GM21515 (cell line): ENCODE measurements around the gene EOGT.

Experiments
- ATAC-seq: cut with Tn5 transposase; IDR thresholded peaks from one replicate; pipeline ENCODE4 v1.9.1; 2021; ENCODE audit not compliant: unreplicated experiment

Gene EOGT

DNA sequence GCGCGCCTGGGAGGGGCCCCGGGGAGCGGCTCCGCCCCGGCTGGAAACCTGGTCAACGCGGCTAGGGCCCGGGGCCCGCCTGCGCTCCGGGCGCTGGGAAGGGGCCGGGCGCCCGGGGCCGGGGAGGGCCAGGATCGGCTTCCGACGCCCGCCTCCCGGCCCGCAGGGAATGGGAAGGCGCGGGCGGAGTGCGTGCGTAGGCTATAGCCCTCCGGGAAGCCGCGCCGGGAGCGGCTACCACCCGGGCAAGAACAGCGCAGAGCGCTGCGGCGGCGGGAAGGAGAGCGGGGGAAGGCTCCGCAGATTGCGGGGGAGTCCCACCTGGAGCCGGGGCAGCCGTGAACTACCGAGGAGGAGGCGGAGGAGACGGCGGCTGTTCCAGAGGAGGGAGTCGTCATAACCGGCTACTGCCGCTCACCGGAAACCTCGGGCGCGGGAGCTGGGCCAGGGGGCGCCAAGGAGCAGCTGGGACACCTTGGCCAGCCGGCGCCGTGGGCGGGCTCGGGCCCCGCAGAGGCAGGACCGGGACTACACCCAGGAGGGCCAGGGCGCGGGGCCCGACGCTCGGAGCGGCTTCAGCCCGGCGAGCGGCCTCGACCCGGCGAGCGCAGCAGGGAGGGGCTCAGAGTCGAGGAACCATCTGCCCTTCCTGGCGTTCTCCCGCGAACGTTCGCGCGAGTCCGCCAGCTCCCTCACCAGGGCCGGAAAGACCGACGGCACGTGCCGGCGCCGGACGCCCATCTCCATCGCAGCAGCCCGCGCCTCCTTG is at the start of gene EOGT:
Gene EOGT, minus strand, starts transcription at position 432 of the 769 bp plus-strand sequence. CDS start 3,838 bp downstream, outside the sequence.
- ATAC-seq: peak; percentile 80

DNA sequence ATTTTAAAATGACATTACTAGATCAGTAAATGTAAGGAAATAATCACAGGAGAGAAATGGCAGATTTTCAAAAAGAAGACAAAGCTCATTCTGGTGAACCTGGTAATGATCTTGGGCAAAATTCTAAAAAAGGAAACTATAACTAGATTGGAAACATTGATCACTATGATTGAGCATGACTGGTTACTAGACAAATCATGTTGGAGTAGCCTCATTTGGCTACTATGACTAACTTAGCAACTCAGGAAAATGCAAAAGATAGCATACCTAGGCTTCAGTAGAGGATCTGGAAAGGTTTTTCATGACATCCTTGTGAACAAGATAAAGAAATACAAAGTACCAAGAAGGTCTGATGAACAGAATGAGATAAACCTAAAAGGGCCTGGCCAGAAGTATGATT is 46.2 kb upstream of the EOGT start:
- no peak for ATAC-seq

DNA sequence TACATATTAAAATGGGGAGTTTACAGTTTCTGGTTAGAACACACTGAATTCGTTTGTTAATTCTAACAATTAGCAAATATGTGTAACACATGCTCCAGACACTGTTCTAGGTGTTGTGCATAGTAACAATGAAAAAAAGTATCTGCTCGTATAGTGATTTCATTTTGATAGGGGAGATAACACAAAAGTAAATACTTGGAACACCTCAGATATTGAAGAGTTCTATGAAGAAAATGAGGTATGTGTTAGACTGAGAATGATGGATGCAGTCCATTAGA is 45.4 kb upstream of the EOGT start:
- ATAC-seq: no peak

DNA sequence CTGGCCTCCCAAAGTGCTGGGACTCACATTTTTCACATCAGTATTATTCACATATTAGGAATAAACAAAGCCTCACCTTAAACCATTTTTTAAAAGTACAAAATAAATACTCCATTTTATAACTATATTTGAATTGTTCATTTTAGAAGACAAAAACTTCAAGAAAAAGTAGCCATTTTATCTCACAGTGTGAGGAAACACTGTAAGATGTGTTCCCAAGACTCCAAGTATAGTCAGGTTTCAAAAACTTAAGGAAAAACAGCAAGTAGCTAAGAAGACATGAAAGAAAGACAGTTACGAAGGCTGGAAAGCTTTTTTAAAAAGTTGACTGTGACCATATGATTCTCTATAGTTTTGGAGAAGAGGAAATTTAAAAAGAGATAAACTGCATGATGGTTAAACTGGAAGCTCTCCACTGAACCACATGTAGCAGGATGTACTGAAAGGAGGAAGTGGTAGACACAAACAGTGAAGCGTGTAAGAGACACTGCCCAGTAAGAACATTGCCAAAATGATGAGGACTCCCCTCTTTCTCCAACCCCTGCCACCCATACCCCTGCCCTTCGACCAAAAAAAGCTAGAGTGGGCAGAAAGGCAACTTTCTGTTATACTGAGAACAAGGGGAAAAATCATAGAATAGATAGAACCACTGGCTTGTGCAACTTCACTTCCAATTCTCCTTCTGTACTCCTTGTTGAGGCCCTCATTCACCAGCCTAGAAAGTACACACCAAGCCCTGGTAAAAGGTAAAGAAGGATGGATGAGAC is 44.9 kb upstream of the EOGT start:
- ATAC-seq: peak; percentile 91

DNA sequence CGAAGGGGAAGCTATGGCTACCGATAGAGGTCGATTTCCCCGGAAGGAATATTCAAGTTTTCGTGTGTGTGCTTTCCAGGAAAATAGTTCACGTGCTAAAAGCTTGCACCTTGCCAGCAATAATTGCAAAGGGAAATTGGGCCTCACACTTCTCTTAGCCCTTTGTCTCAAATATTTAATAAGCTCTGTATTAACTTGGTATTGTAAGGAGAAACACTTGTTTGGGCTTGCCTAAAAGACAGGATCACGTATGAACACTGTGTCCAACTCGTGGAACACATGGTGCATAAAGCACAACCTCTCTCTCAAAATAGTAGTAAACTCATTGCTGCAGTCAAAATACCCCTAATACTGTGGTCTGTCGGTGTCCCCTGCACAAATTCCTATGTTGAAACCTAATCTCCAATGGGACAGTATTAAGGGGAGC is 39.0 kb upstream of the EOGT start:
- peak; percentile 2 for ATAC-seq

DNA sequence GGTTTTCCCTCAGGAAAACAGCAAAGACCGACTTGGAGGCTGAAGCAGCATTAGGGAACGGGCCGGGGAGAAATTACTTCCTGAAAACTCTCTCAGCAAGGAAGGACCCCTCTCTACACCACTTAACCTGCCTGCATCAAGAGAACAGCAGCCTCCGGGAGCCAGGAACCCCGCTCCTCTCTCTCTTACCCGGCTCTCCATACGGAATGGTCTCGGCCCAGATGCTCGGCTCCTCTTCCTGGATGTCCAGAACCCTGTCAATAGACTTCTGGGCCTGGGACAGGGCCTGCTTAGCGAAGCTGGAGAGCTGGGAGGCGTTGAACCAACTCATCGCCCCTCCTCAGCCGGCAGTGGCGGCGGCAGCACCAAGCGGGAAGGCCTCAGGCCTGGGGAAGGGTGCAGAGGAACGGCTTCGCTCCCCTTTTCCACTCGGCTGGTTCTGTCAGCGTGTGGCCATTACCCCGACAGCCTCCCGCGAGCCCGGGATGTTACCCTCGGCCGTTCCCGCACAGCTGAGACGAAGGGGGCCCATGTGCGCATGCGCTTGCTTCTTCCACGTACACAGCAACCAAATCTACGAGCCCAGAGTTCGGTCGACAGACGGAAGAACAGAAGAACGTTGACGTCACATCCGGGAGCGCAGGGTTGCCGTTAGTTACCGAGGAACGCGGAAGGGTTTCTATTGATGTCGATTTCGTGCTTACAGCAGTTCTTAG is 38.4 kb upstream of the EOGT start, which contains the start of gene TMF1:
Gene TMF1, minus strand, starts transcription at position 578 of the 716 bp plus-strand sequence. Its CDS starts 247 bp downstream, at position 331.
- peak; percentile 97 for ATAC-seq

DNA sequence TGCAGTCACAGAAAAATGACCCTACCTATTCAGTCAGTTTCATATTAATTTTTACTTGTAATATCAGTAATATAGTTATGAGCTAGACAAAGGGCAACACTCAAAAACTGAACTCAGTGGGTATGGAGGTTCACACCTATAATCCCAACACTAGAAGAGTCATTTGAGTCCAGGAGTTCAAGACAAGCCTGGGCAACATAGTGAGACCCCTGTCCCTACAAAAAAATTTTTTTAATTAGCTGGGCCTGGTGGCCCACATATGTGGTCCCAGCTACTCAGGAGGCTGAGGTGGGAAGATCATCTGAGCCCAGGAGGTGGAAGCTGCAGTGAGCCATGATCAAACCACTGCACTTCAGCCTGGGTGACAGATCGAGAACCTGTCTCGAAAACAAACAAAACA is 35.5 kb upstream of the EOGT start:
- no peak for ATAC-seq

DNA sequence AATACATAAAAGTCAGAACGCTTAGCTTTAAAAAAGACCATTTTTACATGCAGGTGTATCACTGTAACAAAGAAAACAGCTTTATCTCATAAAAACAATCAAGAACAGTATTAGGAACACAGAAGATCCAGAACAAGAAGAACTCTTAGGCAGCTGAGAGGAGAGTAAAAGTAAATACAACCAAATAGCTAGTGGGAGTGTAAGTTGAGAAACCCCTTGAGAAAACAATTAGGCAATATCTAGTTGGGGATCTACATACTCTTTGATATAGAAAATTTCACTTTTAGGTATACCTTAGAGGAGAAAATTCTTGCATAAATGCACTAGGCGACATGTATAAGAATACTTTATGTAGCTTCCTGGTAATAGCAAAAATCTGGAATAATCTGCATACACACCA is 31.1 kb upstream of the EOGT start:
- no peak for ATAC-seq

DNA sequence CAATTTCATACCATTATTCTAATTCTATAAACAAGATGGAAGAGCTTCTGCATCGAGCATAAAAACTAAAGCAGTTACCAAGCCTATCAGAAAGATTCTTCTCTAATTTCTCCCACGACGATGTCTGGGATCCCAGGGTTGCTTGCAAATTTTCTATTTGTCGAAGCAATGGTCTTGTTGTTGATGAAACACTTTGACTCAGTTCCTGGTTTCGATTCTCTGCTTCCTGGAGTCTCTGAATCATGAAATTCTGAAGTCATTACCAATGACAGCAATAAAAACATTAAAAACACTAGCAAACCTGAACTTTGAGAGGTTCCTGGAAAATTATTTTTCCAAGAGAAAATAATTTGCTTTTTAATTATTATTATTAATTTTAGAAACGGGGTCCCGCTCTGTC is 20.0 kb upstream of the EOGT start:
- no peak for ATAC-seq

DNA sequence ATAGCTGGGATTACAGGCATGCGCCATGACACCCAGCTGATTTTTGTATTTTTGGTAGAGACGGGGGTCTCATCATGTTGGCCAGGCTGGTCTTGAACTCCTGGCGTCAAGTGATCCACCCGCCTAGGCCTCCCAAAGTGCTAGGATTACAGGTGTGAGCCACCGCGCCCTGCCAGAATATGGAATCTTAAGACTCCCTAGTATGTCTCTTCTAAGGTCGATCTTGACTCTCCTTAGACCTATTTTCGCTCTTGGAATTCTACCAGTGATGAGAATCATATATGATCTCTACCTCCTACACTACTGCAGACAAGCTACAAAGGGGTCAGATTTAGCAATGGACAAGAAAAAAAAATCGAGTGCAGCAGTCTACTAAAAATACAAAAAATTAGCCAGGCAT is 19.3 kb upstream of the EOGT start:
- ATAC-seq: no peak

DNA sequence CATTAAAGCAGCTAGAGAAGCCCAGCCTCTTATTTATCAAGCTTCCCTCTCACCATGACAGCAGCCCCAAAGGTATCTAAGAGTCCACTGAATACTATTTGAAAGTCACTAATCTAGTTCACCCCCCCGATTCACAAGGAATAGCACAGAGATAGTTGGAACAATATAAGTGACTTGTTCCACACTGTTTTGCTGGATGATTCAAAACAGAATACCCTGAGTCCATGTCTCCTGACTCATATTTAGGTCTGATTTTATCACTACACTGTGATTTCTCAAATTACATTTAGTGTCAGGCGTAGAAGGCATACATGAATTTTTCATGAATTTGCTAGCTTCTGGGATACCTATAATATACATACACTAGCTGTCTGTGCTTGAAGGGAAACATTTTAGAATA is 18.7 kb upstream of the EOGT start:
- no peak for ATAC-seq

DNA sequence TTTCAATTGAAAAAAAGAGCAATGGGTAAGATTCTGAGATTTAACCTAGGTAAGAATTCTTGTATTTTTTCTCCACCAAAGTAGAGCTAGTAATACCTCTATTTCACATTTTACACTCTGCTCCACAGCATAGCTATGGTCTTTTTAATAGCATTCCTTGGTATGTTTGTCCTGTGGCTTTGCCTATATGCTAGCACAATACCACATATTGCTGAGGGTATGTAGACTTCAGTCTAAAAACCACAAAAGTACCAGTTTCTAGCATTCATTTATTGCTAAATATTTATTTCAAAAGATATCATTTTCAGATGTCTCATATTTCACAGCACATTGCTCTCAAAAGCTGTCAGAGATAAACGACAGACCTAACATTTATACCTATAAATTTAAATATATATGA is 18.2 kb upstream of the EOGT start:
- no peak for ATAC-seq

DNA sequence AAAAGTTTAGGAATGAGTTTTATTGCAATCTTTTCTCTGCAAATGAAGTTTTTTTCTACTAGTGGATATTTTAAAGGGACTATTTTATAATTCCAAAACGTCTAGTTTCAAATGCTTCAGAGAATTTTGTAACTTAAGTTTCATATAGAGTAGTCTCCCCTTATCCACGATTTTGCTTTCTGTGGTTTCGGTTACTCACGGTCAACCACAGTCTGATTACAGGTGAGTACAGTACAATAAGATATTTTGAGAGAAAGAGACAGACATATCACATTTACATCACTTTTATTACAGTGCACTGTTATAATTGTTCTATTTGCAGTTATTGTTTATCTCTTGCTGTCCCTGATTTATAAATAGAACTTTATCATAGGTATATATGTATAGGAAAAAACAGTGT is 7.4 kb upstream of the EOGT start:
- no peak for ATAC-seq

DNA sequence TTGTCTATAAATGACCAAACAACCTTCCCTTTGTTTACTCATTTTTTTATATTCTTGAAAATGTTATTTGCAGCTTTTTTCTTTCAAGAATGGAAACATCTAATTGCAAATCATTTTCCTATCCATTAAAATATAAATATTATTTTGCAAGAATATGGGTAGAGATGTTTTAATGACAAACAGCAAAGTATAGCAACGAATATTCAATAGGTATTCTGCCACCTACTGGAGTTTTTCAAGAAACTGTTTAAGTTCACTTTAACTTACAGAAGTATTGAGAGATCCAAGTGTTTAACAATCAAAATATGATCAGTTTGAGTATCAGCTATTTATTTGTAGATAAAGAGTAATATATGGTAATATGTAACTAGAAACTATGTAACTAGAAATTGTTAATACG is 6.9 kb upstream of the EOGT start:
- ATAC-seq: no peak

DNA sequence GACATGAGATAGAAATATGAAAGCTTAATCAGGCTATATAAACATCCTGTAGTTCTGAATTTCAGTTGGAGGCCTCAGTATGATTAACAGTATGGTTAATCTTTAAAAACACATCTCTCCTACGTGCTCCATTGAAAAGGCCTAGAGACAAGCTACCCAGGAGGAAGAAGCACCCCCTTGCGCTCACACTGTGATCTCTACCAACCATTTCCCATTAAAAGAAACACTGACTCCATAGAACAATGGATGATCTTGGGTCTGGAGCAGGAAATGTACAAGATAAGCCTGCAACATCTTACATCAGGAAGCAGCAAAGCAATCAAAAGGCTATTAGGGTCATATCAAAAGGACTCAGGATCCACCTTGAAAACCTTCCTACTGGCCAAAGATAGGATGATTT is 3.4 kb upstream of the EOGT start:
- ATAC-seq: no peak

DNA sequence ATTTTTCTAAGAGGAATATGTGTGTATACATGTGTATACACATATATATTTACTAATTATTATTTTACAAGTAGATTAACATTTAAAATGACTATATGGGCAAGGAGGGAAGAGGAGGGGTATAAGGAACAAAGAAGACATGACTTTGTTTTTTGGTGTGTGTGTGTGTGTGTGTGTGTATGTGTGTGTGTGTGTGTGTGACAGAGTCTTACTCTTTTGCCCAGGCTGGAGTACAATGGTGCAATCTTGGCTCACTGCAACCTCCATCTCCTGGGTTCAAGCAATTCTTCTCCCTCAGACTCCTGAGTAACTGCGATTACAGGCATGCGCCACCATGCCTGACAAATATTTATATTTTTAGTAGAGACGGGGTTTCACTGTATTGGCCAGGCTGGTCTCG is 2.6 kb upstream of the EOGT start:
- no peak for ATAC-seq

DNA sequence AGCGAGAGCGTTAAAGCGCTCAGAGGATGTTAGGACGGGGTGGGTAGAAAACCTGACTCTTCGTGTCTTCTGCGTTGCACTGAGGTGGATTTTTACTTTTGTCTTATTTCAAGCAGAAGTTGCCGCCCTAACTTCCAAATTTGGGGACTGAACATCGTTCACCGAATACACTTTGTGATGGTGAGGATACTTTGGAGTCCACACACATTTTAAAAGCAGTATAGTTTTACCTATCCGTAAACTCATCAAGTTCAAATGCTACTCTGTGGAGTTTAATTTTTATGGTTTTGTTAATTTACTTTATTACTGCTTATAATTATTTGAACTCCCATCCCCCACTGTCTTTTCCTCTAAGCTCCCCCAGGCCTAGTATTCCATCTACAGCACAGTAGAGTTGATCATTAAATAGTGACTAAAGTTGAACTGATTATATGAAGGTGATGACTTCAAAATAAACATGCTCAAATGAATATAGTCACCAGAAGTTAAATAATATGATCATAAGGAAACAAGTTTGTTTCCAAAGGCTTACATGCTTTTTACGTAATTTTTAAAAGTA is 617 bp upstream of the EOGT start:
- ATAC-seq: no peak

DNA sequence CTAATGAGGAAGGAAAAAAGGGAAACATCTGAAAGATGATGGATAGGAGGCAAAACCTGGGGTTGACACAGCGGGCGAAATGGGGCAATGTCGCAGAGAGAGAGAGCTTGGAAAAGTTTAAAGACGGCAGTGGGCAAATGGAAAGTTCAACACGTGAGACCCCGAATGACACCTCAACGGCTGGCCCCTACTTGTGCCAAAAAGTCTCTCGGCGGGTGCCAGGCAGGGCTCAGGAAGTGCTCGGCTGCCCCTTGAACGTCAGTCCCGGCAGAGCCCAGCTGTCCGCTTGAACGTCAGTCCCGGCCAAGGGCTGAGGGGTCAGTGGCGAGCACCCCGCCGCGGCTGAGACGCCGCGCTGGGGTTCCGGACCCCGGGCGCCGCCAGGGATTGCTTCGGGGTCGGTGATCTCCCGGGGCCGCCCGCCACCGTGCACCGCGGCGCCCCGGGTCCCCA is 658 bp downstream of the EOGT start:
- ATAC-seq: peak; percentile 45

DNA sequence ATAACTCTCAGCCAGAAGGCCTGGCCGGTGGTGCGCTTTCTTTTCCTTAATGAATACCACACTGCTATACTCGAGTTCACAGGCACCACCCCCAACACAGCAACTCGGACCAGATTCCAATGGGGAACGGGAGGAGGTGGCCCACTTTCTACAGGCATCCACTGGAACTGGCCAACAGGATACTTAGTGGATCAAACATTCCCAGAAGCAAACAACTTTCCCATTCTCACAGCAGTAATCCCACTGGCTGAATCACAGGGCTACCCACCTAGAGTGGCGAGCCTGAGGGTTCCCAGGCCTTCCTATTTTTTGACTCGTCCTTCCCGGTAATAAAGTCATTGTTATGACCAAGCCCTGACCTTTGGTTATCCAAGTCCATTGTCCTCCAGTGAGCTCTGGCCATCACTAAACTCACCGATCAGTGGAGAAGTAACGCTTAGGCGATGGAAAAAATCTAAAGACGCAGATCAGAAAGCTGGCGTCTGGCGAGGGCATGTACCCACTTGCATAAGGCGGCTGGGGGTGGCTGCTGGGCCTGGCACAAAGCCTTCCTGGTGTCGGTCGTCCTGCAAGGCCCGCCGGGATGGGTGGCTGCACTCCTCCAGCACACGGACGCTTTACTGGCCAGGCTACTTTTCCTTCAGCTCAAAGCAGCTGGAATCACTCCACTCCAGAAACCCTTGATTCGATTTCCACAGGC is 1.2 kb downstream of the EOGT start:
- ATAC-seq: no peak

DNA sequence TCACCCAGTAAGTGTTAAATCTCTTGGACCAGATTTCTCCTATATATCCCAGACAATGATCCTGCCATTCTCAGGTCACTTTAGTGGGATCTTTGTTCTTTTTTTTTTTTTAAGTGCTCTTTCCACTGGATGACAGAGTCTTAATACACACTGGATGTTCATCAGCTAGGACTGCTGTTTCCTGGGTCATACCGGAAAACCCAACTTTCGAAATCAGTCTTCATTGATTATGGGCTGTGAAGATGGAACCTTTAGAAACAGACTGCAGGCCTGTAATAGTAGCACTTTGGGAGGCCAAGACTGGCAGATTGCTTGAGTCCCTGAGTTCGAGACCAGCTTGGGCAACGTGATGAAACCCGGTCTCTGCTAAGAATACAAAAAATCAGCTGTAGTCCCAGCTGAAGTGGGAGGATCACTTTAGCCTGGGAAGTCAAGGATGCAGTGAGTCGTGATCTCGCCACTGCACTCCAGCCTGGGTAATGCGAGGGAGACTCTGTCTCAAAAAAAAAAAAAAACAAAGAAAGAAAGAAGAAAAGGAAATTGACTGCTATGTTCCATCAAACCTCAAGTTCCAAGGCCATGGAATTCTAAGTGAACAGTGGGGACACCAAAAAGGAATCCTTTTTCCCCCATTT is 2.3 kb downstream of the EOGT start:
- no peak for ATAC-seq
